Vagina (tissue), 2 donors: ENCODE measurements around the gene AGPAT1. TPM values are rescaled to one million over a fixed set of nuclear protein-coding genes. Genes with fewer than 3 reads are reported as not detected.
A peak's percentile ranks its signal among the peaks of the same experiment; 100 is the strongest.

Experiments
- DNase-seq, 2 donors: peaks; one replicate each; pipeline ENCODE4 v3.0.0-alpha.2; 2017; ENCODE audit errors: extremely low spot score in 2 of 2
- H3K27ac ChIP-seq: fragments of 200-600 bp; sonication (generic); one replicate; pipeline ENCODE4 v1.5.1; 2019
- H3K27me3 ChIP-seq: fragments of 200-600 bp; sonication (generic); one replicate; pipeline ENCODE4 v1.5.1; 2019
- H3K36me3 ChIP-seq, 2 donors: fragments of 200-600 bp; sonication (generic); one replicate each; pipeline ENCODE4 v1.5.1; 2017 to 2019
- H3K4me1 ChIP-seq: fragments of 200-600 bp; sonication (generic); one replicate; pipeline ENCODE4 v1.5.1; 2019
- H3K4me3 ChIP-seq, 2 donors: fragments of 200-600 bp; sonication (generic); 1 replicate in 1 of 2; 2 replicates in 1 of 2; pipeline ENCODE4 v1.5.1; 2016 to 2019
- H3K9me3 ChIP-seq: fragments of 200-600 bp; sonication (generic); one replicate; pipeline ENCODE4 v1.5.1; 2019
- POLR2A ChIP-seq, 2 donors: fragments of 450-650 bp; IDR thresholded peaks; one replicate each; pipeline ENCODE4 v1.6.1; 2017; ENCODE audit warnings: antibody characterized with exemption in 2 of 2, mild to moderate bottlenecking in 2 of 2, moderate library complexity in 2 of 2
- POLR2AphosphoS5 ChIP-seq, 2 donors: sonication (generic); formaldehyde crosslinking; IDR thresholded peaks; one replicate each; pipeline ENCODE4 v1.9.0; 2017; ENCODE audit warnings: antibody characterized with exemption in 2 of 2, mild to moderate bottlenecking in 2 of 2, low read depth in 1 of 2; ENCODE audit not compliant: insufficient read depth in 1 of 2
- intact Hi-C: fragments of 100-400 bp; cut with DNase I; formaldehyde crosslinking; loops from one replicate; pipeline ENCODE4 v1.15.1; 2023
- total RNA-seq: library from RNA; depleted of rRNA; stranded (reverse); fragments of >200 nt; gene quantifications from one replicate; pipeline ENCODE4 v1.2.3, GENCODE V29; 2016
- TF ChIP-seq, protein P1 (sequence below), 3 experiments: fragments of 450-650 bp in 2 of 3; fragments of 200-600 bp in 1 of 3; sonication (generic) in 1 of 3; IDR thresholded peaks; one replicate each; pipeline ENCODE4 v1.5.1; 2017 to 2019; ENCODE audit warnings: antibody characterized with exemption in 3 of 3, mild to moderate bottlenecking in 2 of 3, moderate library complexity in 2 of 3

AGPAT1 gene
- total RNA-seq, 1 donor from 2014 or later, result 35.1 TPM

- DNase-seq, result no peak
- intact Hi-C loops, result loop anchor here (5.0 kb wide), 1 partner anchor 82 kb away; no protein-coding TSS in a partner anchor
Observed at GRCh38 chr6:32198866-32199265, 23.0 kb upstream of the AGPAT1 start.

DNA sequence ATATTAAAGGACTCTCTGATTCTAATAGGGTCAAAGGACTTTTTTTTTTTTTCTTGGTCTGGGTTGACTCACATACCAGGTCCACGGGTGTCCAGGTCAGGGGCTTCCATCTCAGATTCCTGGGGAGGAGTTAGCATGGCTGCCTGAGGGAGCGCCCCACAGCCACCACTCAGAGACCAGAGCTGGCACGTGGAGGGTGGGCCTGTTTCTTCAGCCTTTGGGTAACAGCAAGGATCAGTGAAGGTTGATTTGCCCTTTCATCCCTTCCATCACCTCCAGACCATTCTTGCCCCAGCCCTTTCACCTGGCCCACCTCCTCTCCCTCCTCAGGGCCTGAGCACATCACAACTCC, 22.4 kb upstream of the AGPAT1 start:
- Histone ChIP-seq H3K4me3 (no peak overlapping the region), H3K4me1 (peaks cover 21% of the 10 kb centered on the region), H3K9me3 (no peaks in the 10 kb centered on the region), H3K27me3 (no peaks in the 10 kb centered on the region), H3K36me3 (no peaks in the 10 kb centered on the region), H3K27ac (no peak overlapping the region)
- TF ChIP-seq, protein P1, sequence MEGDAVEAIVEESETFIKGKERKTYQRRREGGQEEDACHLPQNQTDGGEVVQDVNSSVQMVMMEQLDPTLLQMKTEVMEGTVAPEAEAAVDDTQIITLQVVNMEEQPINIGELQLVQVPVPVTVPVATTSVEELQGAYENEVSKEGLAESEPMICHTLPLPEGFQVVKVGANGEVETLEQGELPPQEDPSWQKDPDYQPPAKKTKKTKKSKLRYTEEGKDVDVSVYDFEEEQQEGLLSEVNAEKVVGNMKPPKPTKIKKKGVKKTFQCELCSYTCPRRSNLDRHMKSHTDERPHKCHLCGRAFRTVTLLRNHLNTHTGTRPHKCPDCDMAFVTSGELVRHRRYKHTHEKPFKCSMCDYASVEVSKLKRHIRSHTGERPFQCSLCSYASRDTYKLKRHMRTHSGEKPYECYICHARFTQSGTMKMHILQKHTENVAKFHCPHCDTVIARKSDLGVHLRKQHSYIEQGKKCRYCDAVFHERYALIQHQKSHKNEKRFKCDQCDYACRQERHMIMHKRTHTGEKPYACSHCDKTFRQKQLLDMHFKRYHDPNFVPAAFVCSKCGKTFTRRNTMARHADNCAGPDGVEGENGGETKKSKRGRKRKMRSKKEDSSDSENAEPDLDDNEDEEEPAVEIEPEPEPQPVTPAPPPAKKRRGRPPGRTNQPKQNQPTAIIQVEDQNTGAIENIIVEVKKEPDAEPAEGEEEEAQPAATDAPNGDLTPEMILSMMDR (IDR thresholded peaks at IDR 0.05), result no peak
- no peak for TF ChIP-seq POLR2AphosphoS5 (IDR thresholded peaks at IDR 0.05; ENCODE audit: insufficient read depth in 1 of 2, low read depth in 1 of 2)
- no peak for TF ChIP-seq POLR2A (IDR thresholded peaks at IDR 0.05)
- intact Hi-C loops, result loop anchor here (5.0 kb wide), 1 partner anchor 81 kb away; no protein-coding TSS in a partner anchor
- no peak for DNase-seq

More at GRCh38 chr6:32198866-32199265, 23.0 kb upstream of the AGPAT1 start:
- TF ChIP-seq POLR2AphosphoS5 (IDR thresholded peaks at IDR 0.05; ENCODE audit: insufficient read depth in 1 of 2, low read depth in 1 of 2), result no peak
- no peak for TF ChIP-seq POLR2A (IDR thresholded peaks at IDR 0.05)
- Histone ChIP-seq H3K27ac (no peak overlapping the region), H3K36me3 (no peaks in the 10 kb centered on the region), H3K27me3 (no peaks in the 10 kb centered on the region), H3K4me1 (peaks cover 21% of the 10 kb centered on the region), H3K4me3 (no peak overlapping the region), H3K9me3 (no peaks in the 10 kb centered on the region)

DNA sequence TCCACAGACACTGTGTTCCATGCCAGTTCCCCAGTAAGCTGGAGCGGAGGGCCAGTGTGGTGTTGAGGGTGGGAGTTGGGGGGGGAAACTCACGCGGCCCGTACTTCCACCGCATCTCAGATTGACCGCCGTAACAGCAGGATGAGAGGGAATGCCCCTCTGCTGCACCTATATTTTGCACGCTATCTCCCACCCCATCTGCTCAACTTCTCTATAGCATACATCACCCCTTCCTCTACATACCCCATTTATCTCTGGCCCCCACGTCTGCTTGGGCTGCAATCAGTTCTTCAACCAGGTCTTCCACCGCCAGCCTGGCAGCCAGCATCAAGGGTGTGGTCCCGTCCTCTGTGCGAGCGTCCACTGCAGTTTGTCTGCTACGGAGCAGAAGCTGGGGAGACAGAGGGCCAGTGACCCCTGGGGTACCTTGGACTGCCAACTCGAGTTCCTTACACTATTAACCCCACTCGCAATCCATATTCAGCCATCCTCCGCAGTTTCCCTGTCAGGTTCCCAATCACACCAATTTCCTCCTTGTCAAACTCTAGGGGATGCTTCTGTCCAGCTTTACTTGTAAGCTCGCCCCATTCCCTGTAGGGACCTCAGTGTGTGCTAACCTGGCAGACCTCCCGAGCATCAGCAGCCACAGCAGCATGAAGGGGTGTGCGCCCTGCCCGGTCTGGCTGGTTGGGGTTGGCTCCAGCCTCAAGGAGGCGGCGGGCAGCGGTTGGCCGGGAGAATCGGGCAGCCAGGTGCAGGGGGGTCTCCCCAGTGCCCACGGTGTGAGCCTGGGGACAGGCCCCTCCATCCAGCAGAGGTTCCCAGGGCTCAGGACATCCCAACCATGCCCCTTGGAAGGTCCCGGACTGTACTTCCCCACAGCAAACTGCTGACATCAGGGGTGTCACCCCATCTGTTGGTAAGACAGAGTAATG, 21.1 kb upstream of the AGPAT1 start:
- H3K27ac ChIP-seq, result peak overlapping the region; percentile 99
- DNase-seq, result no peak
- intact Hi-C loops, result loop anchor here (5.0 kb wide), 1 partner anchor 80 kb away; no protein-coding TSS in a partner anchor
- no peaks in the 10 kb centered on the region for H3K9me3 ChIP-seq
- H3K4me1 ChIP-seq, result peaks cover 29% of the 10 kb centered on the region
- peak overlapping the region; percentile 72 to 87 for H3K4me3 ChIP-seq
- no peaks in the 10 kb centered on the region for H3K36me3 ChIP-seq
- no peaks in the 10 kb centered on the region for H3K27me3 ChIP-seq
- TF ChIP-seq, protein P1 (IDR thresholded peaks at IDR 0.05), result no peak
- TF ChIP-seq POLR2A (IDR thresholded peaks at IDR 0.05) (no peak), POLR2AphosphoS5 (IDR thresholded peaks at IDR 0.05; ENCODE audit: insufficient read depth in 1 of 2, low read depth in 1 of 2) (no peak)

- peaks cover 37% of the 10 kb centered on the region for H3K4me1 ChIP-seq
- TF ChIP-seq POLR2AphosphoS5 (IDR thresholded peaks at IDR 0.05; ENCODE audit: insufficient read depth in 1 of 2, low read depth in 1 of 2) (peak in 1 of 2 donors; percentile 100), POLR2A (IDR thresholded peaks at IDR 0.05) (peak; percentile 81 to 98)
- TF ChIP-seq, protein P1 (IDR thresholded peaks at IDR 0.05), result no peak
- no peaks in the 10 kb centered on the region for H3K27me3 ChIP-seq
- H3K36me3 ChIP-seq, result no peaks in the 10 kb centered on the region
- no peaks in the 10 kb centered on the region for H3K9me3 ChIP-seq
- peak overlapping the region; percentile 99 for H3K27ac ChIP-seq
- DNase-seq, result peak in 1 of 2 donors; percentile 97
- peak overlapping the region; percentile 72 to 87 for H3K4me3 ChIP-seq
- intact Hi-C loops, result loop anchor here (5.0 kb wide), 1 partner anchor 79 kb away; no protein-coding TSS in a partner anchor
Observed at GRCh38 chr6:32195902-32196681, 20.2 kb upstream of the AGPAT1 start.

DNA sequence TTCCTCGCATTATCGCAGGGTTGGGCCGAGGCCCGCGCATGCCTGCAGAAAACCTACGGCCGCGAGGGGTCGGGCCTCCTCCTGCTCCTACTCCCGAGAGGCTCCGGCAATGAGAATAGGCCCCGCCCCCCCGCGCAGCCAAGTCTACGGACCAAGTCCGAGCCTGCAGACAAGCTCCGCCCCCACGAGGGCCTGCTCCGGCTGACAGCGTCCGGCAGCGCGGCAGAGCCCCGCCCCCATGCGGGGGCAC, 19.7 kb upstream of the AGPAT1 start:
- H3K4me1 ChIP-seq, result peaks cover 43% of the 10 kb centered on the region
- peak in 1 of 2 donors; percentile 92 for TF ChIP-seq POLR2AphosphoS5 (IDR thresholded peaks at IDR 0.05; ENCODE audit: insufficient read depth in 1 of 2, low read depth in 1 of 2)
- no peak for TF ChIP-seq POLR2A (IDR thresholded peaks at IDR 0.05)
- TF ChIP-seq, protein P1 (IDR thresholded peaks at IDR 0.05), result peak in 2 of 3 experiments; percentile 22 to 58
- DNase-seq, result peak; percentile 100
- no peaks in the 10 kb centered on the region for H3K9me3 ChIP-seq
- H3K36me3 ChIP-seq, result no peaks in the 10 kb centered on the region
- H3K4me3 ChIP-seq, result peak overlapping the region; percentile 72 to 87
- intact Hi-C loops, result loop anchor here (5.0 kb wide), 1 partner anchor 78 kb away; no protein-coding TSS in a partner anchor
- no peaks in the 10 kb centered on the region for H3K27me3 ChIP-seq
- peak overlapping the region; percentile 99 for H3K27ac ChIP-seq
